Measurements from ENCODE around the gene BCDIN3D.

DNA sequence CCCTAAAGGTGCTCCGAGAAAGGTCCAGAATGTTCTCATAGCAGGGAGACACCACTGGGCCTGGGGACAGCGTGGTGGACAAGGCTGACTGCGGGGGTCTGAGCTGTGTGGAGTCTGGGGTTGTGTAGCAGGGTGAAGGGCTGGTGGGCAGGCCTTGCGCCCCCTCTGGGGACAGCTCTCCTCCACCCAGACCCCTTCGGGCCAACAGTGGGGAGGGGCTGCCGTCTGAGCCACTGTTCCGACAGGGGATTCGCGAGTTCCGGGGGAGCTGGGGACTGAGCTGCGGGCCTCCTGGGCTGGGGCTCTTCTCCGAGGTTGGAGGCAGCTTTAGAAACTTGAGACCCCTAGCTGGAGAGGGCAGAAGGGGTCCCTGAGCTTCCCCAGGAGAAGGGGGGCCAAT is 46.8 kb downstream of the BCDIN3D start:
- no peak for TF ChIP-seq FOXK2 (IDR thresholded peaks at IDR 0.05)
- no peak for TF ChIP-seq TARDBP (IDR thresholded peaks at IDR 0.05)

Data from HEK293T (cell line).